CD1c-positive myeloid dendritic cell (primary cell): Measurements from ENCODE around the gene PCTP.

Source experiments
- DNase-seq: peaks from one replicate; pipeline ENCODE4 v3.0.0-alpha.2; 2016; ENCODE audit errors: extremely low spot score

PCTP gene

GRCh38 chr17:55727920-55728319 lies 22.9 kb upstream of the PCTP start:
- no peak for DNase-seq

GRCh38 chr17:55728361-55728760 lies 22.5 kb upstream of the PCTP start:
- DNase-seq = no peak

GRCh38 chr17:55728833-55729232 lies 22.0 kb upstream of the PCTP start:
- DNase-seq = no peak

- no peak for DNase-seq
Measured at GRCh38 chr17:55729484-55729883, 21.4 kb upstream of the PCTP start.

- DNase-seq = no peak
Measured at GRCh38 chr17:55730380-55730779, 20.5 kb upstream of the PCTP start.

- no peak for DNase-seq
Measured at GRCh38 chr17:55730808-55731207, 20.0 kb upstream of the PCTP start.

GRCh38 chr17:55731586-55732250 lies 19.1 kb upstream of the PCTP start:
- DNase-seq = no peak

- DNase-seq = no peak
Measured at GRCh38 chr17:55734128-55734781, 16.6 kb upstream of the PCTP start.

- DNase-seq = peak; percentile 58
Measured at GRCh38 chr17:55735731-55736405, 15.0 kb upstream of the PCTP start.

- DNase-seq = no peak
Measured at GRCh38 chr17:55737976-55738501, 12.8 kb upstream of the PCTP start.

GRCh38 chr17:55740511-55741355 lies 10.1 kb upstream of the PCTP start:
- no peak for DNase-seq

- DNase-seq = no peak
Measured at GRCh38 chr17:55741356-55741700, 9.5 kb upstream of the PCTP start.

GRCh38 chr17:55742272-55743102 lies 8.4 kb upstream of the PCTP start:
- DNase-seq = no peak

GRCh38 chr17:55743103-55743679 lies 7.7 kb upstream of the PCTP start:
- no peak for DNase-seq

GRCh38 chr17:55745258-55745657 lies 5.6 kb upstream of the PCTP start:
- no peak for DNase-seq

GRCh38 chr17:55746466-55746865 lies 4.4 kb upstream of the PCTP start:
- DNase-seq = no peak

GRCh38 chr17:55747209-55747608 lies 3.6 kb upstream of the PCTP start:
- no peak for DNase-seq

- no peak for DNase-seq
Measured at GRCh38 chr17:55748841-55749240, 2.0 kb upstream of the PCTP start.

- DNase-seq = no peak
Measured at GRCh38 chr17:55749985-55750384, 866 bp upstream of the PCTP start.

GRCh38 chr17:55751720-55752250 lies 934 bp downstream of the PCTP start:
- no peak for DNase-seq

- DNase-seq = no peak
Measured at GRCh38 chr17:55756689-55757088, 5.8 kb downstream of the PCTP start.
